ENCODE measurements around the gene ORAI3.
A peak's percentile ranks its signal among the peaks of the same experiment; 100 is the strongest.

The ORAI3 gene

DNA sequence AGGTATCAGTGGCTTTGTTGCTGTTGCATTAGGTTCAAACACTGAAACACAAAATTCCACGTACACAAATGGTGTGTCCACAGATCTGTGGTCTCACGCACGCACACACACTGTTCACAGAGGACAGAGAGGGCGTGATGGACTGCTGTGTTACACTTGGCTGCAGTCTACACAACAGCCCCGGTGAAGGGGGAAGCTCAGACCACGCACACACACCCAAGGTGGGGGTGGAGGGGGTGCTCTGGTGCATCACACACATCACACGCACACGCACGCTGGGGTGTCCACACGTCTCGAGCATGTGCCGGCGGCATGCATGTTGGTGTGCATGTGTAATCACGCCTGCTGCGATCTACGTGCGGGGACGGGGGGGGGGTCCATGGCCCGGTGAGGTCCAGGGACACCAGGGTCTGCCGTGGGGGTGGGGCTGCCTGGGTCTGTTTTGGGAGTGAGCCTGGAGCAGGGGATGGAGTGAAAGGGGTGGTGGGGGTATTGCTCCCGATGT is 43.5 kb downstream of the ORAI3 start:
- Mint-ChIP-seq H3K27me3 (ENCODE audit: low read depth) (peaks cover 9% of the 10 kb centered on the region), H3K9me3 (no peaks in the 10 kb centered on the region), H3K4me3 (no peak overlapping the region), H3K4me1 (peaks cover 5% of the 10 kb centered on the region), H3K36me3 (ENCODE audit: low read depth) (peaks cover 4% of the 10 kb centered on the region), H3K27ac (no peak overlapping the region)
- TF ChIP-seq, protein P1, sequence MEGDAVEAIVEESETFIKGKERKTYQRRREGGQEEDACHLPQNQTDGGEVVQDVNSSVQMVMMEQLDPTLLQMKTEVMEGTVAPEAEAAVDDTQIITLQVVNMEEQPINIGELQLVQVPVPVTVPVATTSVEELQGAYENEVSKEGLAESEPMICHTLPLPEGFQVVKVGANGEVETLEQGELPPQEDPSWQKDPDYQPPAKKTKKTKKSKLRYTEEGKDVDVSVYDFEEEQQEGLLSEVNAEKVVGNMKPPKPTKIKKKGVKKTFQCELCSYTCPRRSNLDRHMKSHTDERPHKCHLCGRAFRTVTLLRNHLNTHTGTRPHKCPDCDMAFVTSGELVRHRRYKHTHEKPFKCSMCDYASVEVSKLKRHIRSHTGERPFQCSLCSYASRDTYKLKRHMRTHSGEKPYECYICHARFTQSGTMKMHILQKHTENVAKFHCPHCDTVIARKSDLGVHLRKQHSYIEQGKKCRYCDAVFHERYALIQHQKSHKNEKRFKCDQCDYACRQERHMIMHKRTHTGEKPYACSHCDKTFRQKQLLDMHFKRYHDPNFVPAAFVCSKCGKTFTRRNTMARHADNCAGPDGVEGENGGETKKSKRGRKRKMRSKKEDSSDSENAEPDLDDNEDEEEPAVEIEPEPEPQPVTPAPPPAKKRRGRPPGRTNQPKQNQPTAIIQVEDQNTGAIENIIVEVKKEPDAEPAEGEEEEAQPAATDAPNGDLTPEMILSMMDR (IDR thresholded peaks at IDR 0.05; ENCODE audit: unreplicated experiment in 3 of 3) = no peak

DNA sequence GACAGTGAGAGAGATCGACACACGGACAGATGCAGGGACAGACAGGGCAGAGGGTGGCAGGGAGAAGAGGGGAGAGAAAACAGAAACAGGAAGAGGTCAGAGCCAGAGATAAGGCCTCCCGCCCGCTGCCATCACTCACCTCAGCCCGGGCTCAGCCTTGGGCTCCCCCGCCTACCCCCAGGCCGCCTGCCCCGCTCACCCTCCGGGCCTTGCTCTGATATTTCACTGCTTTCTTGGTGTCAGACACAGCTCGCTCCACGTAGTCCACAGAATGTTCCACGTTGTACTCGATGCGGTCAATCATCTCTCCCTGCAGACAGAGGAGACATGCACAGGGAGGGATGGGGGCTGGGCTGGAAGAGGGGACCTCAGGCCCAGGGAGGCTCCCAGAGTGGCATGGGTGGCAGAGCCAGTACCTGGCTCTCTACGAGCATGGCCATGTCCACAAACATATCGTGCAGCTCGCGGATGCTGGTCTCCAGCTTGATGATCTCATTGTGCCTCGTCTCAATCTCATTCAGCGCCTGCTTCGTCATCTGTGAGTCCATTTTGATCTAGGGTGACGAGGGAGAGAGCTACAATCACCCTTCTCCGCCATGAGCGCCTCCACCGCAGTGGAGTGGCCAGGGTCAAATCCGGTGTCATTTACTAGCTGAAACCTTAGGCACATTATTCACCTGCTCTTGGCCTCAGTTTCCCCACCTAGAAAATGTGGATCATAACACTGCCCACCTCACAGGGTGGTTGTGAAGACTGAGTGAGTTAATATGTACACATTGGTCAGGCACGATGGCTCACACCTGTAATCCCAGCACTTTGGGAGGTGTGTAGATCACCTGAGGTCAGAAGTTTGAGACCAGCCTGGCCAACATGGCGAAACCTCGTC is 44.3 kb downstream of the ORAI3 start:
- TF ChIP-seq, protein P1 (IDR thresholded peaks at IDR 0.05; ENCODE audit: unreplicated experiment in 3 of 3) = no peak
- Mint-ChIP-seq H3K4me1 (peaks cover 9% of the 10 kb centered on the region), H3K4me3 (no peak overlapping the region), H3K27ac (no peak overlapping the region), H3K36me3 (ENCODE audit: low read depth) (peaks cover 4% of the 10 kb centered on the region), H3K27me3 (ENCODE audit: low read depth) (peaks cover 9% of the 10 kb centered on the region), H3K9me3 (no peaks in the 10 kb centered on the region)

DNA sequence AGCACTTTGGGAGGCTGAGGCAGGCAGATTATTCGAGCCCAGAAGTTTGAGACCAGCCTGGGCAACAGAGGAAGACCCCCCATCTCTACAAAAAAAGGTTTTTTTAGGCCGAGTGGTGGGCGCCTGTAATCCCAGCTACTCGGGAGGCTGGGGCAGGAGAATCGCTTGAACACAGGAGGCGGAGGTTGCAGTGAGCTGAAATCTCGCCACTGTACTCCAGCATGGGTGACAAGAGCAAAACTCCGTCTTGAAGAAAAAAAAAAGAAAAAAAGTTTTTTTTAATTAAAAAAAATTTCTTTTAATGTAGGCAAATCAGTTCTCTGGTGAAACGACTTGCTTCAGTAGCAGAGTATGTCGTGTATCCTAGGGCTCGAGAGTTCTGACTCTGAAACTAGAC is 47.1 kb downstream of the ORAI3 start:
- H3K4me1 Mint-ChIP-seq = peaks cover 11% of the 10 kb centered on the region
- H3K4me3 Mint-ChIP-seq = peak overlapping the region; percentile 58 to 68 (median 66)
- H3K27ac Mint-ChIP-seq = peak overlapping the region in 1 of 3 experiments; percentile 19
- H3K36me3 Mint-ChIP-seq (ENCODE audit: low read depth) = peaks cover 4% of the 10 kb centered on the region
- TF ChIP-seq, protein P1 (IDR thresholded peaks at IDR 0.05; ENCODE audit: unreplicated experiment in 3 of 3) = no peak
- no peaks in the 10 kb centered on the region for H3K9me3 Mint-ChIP-seq
- H3K27me3 Mint-ChIP-seq (ENCODE audit: low read depth) = peaks cover 9% of the 10 kb centered on the region

DNA sequence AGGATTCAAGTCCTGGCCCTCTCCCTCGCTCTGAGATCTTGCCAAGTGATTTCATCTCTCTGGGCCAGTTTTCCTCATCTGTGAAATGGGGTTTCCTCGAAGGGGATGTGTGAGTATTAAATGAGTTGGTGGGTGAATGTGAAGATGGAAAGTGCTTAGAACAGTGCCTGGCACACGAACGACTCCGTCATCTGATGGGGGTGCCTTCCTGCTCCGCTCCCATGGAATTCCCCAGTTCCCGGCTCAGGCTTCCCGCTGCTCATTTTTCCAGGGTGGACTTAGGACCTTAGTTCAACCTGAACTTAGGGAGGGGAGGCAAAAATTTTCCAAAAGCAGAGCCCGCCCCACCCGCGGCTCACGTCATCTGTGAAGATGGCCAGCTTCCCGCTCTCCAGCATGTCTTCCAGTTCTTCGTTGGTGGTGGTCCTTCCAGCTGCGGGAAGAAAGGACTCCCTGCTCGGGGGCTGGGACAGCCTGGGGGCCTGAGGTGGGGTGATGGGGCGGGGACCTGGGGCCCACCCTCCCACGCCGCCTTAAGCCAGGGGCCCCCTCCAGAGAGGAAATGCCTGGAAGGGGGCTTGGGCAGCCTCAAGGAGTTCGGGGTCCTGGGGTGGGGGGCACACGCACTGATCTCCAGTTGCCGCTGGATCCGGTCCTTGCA is 47.6 kb downstream of the ORAI3 start:
- peak overlapping the region; percentile 77 to 80 (median 80) for H3K4me3 Mint-ChIP-seq
- peaks cover 9% of the 10 kb centered on the region for H3K27me3 Mint-ChIP-seq (ENCODE audit: low read depth)
- TF ChIP-seq, protein P1 (IDR thresholded peaks at IDR 0.05; ENCODE audit: unreplicated experiment in 3 of 3) = no peak
- no peaks in the 10 kb centered on the region for H3K9me3 Mint-ChIP-seq
- H3K4me1 Mint-ChIP-seq = peaks cover 11% of the 10 kb centered on the region
- peaks cover 4% of the 10 kb centered on the region for H3K36me3 Mint-ChIP-seq (ENCODE audit: low read depth)
- H3K27ac Mint-ChIP-seq = peak overlapping the region in 1 of 3 experiments; percentile 19

DNA sequence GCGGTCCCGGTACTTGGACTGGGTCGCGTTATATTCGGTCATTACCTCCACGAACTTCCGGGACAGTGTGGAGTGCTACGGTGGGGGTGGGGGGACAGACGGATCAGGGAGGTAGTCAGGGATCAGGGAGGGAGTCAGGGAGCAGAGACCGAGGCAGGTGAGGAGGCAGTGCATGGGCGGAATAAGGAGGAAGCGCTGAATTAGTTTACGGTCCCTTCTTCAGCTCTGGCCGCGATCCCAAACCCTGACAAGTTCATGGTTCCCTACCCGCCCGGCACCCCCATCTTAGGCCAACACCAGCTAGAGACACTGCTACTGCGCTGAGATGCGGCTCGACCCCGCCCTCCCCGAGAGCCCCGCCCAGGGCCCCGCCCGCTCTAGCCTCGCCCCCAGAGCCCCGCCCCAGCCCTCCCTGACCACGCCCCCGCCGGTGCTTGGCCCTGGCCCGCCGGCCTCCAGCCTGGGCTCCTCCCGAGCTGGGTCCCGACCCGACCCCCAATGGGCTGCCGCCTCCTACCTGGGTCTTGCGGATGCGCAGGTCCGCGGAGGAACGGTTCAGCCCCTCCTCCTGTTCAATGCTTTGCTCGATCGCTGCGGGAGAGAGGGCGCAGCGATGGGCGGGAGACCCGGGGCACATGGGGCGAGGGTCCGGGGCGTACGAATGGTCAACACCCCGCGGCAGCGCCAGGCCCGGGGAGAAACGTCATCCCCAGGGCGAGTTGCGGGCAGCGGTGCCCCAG is 48.3 kb downstream of the ORAI3 start:
- peaks cover 4% of the 10 kb centered on the region for H3K36me3 Mint-ChIP-seq (ENCODE audit: low read depth)
- H3K27ac Mint-ChIP-seq = no peak overlapping the region
- peak overlapping the region; percentile 77 to 80 (median 80) for H3K4me3 Mint-ChIP-seq
- peaks cover 17% of the 10 kb centered on the region for H3K4me1 Mint-ChIP-seq
- TF ChIP-seq, protein P1 (IDR thresholded peaks at IDR 0.05; ENCODE audit: unreplicated experiment in 3 of 3) = no peak
- H3K27me3 Mint-ChIP-seq (ENCODE audit: low read depth) = peaks cover 9% of the 10 kb centered on the region
- H3K9me3 Mint-ChIP-seq = no peaks in the 10 kb centered on the region

All from nephron (organoid).